Duodenal mucosa (tissue), 2 donors: ENCODE results near the gene OPRM1.
"Not testable (repeated sequence)": the region's sequence is repeated elsewhere in the genome, so short reads cannot be mapped to it uniquely, and the experiment has no call there.

ENCODE experiments used
- H3K27ac ChIP-seq: one replicate; pipeline ENCODE4 v1.7.0; 2013; ENCODE audit warnings: low read depth, low read length
- H3K27me3 ChIP-seq, 2 donors: one replicate each; pipeline ENCODE4 v1.7.0; 2013; ENCODE audit warnings: low read length in 2 of 2, control low read depth in 1 of 2; ENCODE audit not compliant: insufficient read depth in 2 of 2, control insufficient read depth in 1 of 2
- H3K36me3 ChIP-seq, 2 donors: one replicate each; pipeline ENCODE4 v1.7.0; 2013; ENCODE audit warnings: low read length in 2 of 2, control low read depth in 1 of 2; ENCODE audit not compliant: insufficient read depth in 2 of 2, control insufficient read depth in 1 of 2
- H3K4me1 ChIP-seq, 2 donors: one replicate each; pipeline ENCODE4 v1.7.0; 2013; ENCODE audit warnings: low read length in 2 of 2, control low read depth in 1 of 2; ENCODE audit not compliant: insufficient read depth in 2 of 2, control insufficient read depth in 1 of 2
- H3K4me3 ChIP-seq, 2 donors: one replicate each; pipeline ENCODE4 v1.7.0; 2013; ENCODE audit warnings: low read length in 2 of 2, low read depth in 1 of 2
- H3K9ac ChIP-seq, 2 donors: one replicate each; pipeline ENCODE4 v1.7.0; 2013; ENCODE audit warnings: low read length in 2 of 2, low read depth in 1 of 2
- H3K9me3 ChIP-seq, 2 donors: one replicate each; pipeline ENCODE4 v1.7.0; 2013; ENCODE audit warnings: low read length in 2 of 2, control low read depth in 1 of 2; ENCODE audit not compliant: control insufficient read depth in 1 of 2

The OPRM1 gene

GRCh38 chr6:154165478-154165877, 126.4 kb downstream of the OPRM1 start:
- Histone ChIP-seq H3K4me1 (peaks cover 0 to 4% of the 10 kb centered on the region in 2 donors), H3K36me3 (no peaks in the 10 kb centered on the region), H3K27ac (no peak overlapping the region), H3K9ac (no peak overlapping the region), H3K4me3 (no peak overlapping the region), H3K27me3 (no peaks in the 10 kb centered on the region), H3K9me3 (no peaks in the 10 kb centered on the region)

DNA sequence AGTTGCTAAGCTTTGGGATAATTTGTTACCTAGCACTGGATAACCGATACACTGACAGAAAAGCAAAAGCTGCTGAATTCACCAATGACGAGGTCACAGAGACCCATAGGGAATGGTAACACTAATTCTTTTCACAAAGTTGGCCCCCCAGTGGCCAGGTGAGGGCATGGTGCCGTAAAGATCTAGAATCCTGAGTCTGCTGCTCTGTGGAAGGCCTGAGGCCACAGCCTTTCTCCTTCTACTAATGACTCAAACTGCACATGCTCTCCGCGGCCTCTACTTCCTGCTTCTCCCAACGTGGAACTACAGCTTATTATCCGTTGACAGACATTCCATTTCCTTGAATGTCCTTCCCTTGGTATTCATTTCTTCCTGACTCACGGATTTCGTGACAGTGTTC, 127.1 kb downstream of the OPRM1 start:
- Histone ChIP-seq H3K9me3 (no peaks in the 10 kb centered on the region), H3K4me1 (peaks cover 0 to 4% of the 10 kb centered on the region in 2 donors), H3K9ac (no peak overlapping the region), H3K27me3 (no peaks in the 10 kb centered on the region), H3K27ac (no peak overlapping the region), H3K4me3 (no peak overlapping the region), H3K36me3 (no peaks in the 10 kb centered on the region)

GRCh38 chr6:154167126-154167525, 128.1 kb downstream of the OPRM1 start:
- Histone ChIP-seq H3K9ac (no peak overlapping the region), H3K27ac (no peak overlapping the region), H3K4me1 (peaks cover 0 to 4% of the 10 kb centered on the region in 2 donors), H3K27me3 (no peaks in the 10 kb centered on the region), H3K9me3 (no peaks in the 10 kb centered on the region), H3K36me3 (no peaks in the 10 kb centered on the region), H3K4me3 (no peak overlapping the region)

DNA sequence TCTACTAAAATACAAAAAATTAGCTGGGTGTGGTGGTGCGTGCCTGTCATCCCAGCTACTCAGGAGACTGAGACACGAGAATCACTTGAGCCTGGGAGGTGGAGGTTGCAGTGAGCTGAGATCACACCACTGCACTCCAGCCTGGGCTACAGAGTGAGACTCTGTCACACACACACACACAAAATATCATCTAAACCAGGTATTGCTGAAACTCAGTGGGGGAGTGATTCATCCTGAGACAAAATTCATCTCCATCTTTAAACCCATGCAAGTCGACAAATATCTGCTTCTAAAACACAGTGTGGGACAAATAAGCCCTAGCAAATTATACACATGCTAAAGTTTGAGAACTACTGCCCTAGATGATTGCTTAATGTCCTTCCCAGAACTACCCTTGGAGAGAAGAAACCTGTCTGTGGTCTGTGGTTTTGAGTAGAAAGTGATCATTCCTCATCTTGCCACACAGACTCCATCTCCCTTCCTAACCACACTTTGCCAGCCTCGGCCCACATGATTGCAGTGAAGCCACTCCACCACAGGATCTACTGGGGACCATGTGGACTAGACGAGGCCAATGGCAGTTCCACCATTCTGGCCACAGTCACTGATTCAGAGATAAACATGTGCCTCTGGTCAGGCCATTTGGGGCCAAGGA, 130.3 kb downstream of the OPRM1 start:
- no peaks in the 10 kb centered on the region for H3K27me3 ChIP-seq
- peaks cover 0 to 4% of the 10 kb centered on the region in 2 donors for H3K4me1 ChIP-seq
- H3K4me3 ChIP-seq, result no peak overlapping the region
- no peaks in the 10 kb centered on the region for H3K36me3 ChIP-seq
- H3K27ac ChIP-seq, result no peak overlapping the region
- H3K9ac ChIP-seq, result no peak overlapping the region
- no peaks in the 10 kb centered on the region for H3K9me3 ChIP-seq

DNA sequence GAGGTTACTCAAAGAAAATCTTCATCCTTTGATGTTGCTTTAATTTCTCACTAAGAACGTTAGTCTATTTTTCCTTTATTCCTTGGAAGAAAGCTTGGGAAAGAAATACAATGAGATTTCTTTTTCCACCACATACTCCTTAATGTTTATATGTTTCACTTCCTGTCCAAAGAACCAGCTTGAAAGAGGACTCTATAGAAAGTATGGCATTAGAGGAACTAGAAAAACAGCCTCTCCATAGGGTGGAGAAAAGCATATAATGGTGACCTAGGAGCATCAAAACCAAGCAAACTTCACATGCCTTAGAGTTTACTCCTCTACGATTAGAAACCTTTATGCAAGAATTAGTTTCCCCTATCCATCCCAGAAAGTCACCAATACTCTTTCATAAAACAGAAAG, 131.1 kb downstream of the OPRM1 start:
- Histone ChIP-seq H3K4me3 (no peak overlapping the region), H3K36me3 (no peaks in the 10 kb centered on the region), H3K9me3 (no peaks in the 10 kb centered on the region), H3K4me1 (peaks cover 0 to 4% of the 10 kb centered on the region in 2 donors), H3K27ac (no peak overlapping the region), H3K27me3 (no peaks in the 10 kb centered on the region), H3K9ac (no peak overlapping the region)

DNA sequence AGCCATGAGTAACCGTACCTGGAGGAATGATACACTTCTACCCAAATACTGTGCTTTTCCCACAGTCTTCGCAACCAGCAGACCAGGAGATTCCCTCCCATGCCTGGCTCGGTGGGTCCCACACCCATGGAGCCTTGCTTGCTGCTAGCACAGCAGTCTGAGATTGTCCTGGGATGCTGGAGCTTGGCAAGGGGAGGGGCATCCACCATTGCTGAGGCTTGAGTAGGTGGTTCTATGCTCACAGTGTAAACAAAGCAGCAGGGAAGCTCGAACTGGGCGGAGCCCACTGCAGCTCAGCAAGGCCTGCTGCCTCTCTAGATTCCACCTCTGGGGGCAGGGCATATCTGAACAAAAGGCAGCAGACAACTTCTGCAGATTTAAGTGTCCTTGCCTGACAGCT, 133.4 kb downstream of the OPRM1 start:
- not testable (repeated sequence) for H3K4me1 ChIP-seq, H3K36me3 ChIP-seq, H3K4me3 ChIP-seq, H3K9ac ChIP-seq, H3K27ac ChIP-seq, H3K27me3 ChIP-seq, H3K9me3 ChIP-seq

- Histone ChIP-seq H3K27ac (no peak overlapping the region), H3K36me3 (no peaks in the 10 kb centered on the region), H3K27me3 (no peaks in the 10 kb centered on the region), H3K4me1 (no peaks in the 10 kb centered on the region), H3K9me3 (no peaks in the 10 kb centered on the region), H3K9ac (no peak overlapping the region), H3K4me3 (no peak overlapping the region)
Measured at GRCh38 chr6:154179434-154179833, 140.4 kb downstream of the OPRM1 start.

- Histone ChIP-seq H3K27me3 (no peaks in the 10 kb centered on the region), H3K9me3 (no peaks in the 10 kb centered on the region), H3K36me3 (no peaks in the 10 kb centered on the region), H3K4me1 (no peaks in the 10 kb centered on the region), H3K4me3 (no peak overlapping the region), H3K9ac (no peak overlapping the region), H3K27ac (no peak overlapping the region)
Measured at GRCh38 chr6:154187203-154187602, 148.2 kb downstream of the OPRM1 start.

GRCh38 chr6:154187714-154188113, 148.7 kb downstream of the OPRM1 start:
- Histone ChIP-seq H3K9ac (no peak overlapping the region), H3K4me3 (no peak overlapping the region), H3K27ac (no peak overlapping the region), H3K4me1 (no peaks in the 10 kb centered on the region), H3K9me3 (no peaks in the 10 kb centered on the region), H3K36me3 (no peaks in the 10 kb centered on the region), H3K27me3 (no peaks in the 10 kb centered on the region)

GRCh38 chr6:154196333-154196885, 157.4 kb downstream of the OPRM1 start:
- Histone ChIP-seq H3K27ac (no peak overlapping the region), H3K36me3 (no peaks in the 10 kb centered on the region), H3K4me1 (no peaks in the 10 kb centered on the region), H3K4me3 (no peak overlapping the region), H3K9ac (no peak overlapping the region), H3K9me3 (no peaks in the 10 kb centered on the region), H3K27me3 (no peaks in the 10 kb centered on the region)
